AG10803 (cell line): Measurements from ENCODE around the gene CEP97.
"Not testable (repeated sequence)": the region's sequence is repeated elsewhere in the genome, so short reads cannot be mapped to it uniquely, and the experiment has no call there.

Experiments used
- DNase-seq: peaks from one replicate; pipeline ENCODE4 v3.0.0; 2010; ENCODE audit warnings: low read depth
- H3K4me3 ChIP-seq: 2 replicates; pipeline ENCODE4 v1.5.1; 2011; ENCODE audit warnings: mild to moderate bottlenecking, low read length, control low read depth
- TF ChIP-seq, protein P1 (sequence below): conservative IDR thresholded peaks from 2 replicates; pipeline ENCODE4 v1.5.1; 2011; ENCODE audit warnings: mild to moderate bottlenecking, low read length, control low read depth, inconsistent platforms

The CEP97 gene

DNA sequence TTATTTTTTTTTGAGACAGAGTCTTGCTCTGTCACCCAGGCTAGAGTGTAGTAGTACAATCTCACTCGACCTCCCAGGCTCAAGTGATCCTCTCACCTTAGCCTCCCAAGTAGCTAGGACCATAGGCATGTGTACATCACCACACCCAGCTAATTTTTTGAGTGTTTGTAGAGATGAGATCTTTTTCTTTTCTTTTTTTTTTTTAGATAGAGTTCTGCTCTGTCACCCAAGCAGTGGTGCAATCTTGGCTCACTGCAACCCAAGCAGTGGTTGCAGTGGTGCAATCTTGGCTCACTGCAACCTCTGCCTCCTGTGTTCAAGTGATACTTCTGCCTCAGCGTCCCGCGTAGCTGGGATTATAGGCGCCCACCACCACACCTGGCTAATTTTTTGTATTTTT, 5.2 kb downstream of the CEP97 start:
- H3K4me3 ChIP-seq, result no peak overlapping the region
- DNase-seq, result no peak
- TF ChIP-seq, protein P1, sequence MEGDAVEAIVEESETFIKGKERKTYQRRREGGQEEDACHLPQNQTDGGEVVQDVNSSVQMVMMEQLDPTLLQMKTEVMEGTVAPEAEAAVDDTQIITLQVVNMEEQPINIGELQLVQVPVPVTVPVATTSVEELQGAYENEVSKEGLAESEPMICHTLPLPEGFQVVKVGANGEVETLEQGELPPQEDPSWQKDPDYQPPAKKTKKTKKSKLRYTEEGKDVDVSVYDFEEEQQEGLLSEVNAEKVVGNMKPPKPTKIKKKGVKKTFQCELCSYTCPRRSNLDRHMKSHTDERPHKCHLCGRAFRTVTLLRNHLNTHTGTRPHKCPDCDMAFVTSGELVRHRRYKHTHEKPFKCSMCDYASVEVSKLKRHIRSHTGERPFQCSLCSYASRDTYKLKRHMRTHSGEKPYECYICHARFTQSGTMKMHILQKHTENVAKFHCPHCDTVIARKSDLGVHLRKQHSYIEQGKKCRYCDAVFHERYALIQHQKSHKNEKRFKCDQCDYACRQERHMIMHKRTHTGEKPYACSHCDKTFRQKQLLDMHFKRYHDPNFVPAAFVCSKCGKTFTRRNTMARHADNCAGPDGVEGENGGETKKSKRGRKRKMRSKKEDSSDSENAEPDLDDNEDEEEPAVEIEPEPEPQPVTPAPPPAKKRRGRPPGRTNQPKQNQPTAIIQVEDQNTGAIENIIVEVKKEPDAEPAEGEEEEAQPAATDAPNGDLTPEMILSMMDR, result no peak

GRCh38 chr3:101730839-101731238, 6.4 kb downstream of the CEP97 start:
- no peak overlapping the region for H3K4me3 ChIP-seq
- DNase-seq, result no peak
- TF ChIP-seq, protein P1, result no peak

DNA sequence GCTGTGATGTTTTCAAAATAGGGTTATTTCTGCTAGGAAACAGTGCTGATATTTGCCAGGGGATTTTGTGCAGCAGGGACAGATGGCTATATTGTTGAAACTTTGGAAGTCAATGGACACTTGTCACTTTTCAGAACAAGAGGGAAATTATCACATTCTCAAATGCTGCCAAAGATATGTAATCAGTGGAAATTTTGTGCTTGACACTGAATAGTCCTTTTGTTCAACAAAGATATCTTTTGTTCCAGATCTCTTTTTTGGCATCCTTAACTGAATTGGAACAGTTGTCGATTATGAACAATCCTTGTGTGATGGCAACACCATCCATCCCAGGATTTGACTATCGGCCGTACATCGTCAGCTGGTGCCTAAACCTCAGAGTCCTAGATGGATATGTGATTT, 7.8 kb downstream of the CEP97 start:
- no peak for DNase-seq

DNA sequence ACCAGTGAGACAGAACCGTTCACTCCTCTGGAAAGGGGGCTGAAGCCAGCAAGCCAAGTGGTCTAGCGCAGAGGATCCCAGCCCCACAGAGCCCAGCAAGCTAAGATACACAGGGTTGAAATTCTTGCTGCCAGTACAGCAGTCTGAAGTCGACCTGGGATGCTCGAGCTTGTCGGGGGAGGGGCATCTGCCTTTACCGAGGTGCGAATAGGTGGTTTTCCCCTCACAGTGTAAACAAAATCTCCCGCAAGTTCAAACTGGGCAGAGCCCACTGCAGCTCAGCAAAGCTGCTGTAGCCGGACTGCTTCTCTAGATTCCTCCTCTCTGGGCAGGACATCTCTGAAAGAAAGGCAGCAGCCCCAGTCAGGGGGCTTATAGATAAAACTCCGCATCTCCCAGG, 11.4 kb downstream of the CEP97 start:
- H3K4me3 ChIP-seq, result no peak overlapping the region
- TF ChIP-seq, protein P1, result no peak
- no peak for DNase-seq

More for the DNA sequence above, 7.8 kb downstream of the CEP97 start:
- TF ChIP-seq, protein P1, result no peak
- H3K4me3 ChIP-seq, result no peak overlapping the region

DNA sequence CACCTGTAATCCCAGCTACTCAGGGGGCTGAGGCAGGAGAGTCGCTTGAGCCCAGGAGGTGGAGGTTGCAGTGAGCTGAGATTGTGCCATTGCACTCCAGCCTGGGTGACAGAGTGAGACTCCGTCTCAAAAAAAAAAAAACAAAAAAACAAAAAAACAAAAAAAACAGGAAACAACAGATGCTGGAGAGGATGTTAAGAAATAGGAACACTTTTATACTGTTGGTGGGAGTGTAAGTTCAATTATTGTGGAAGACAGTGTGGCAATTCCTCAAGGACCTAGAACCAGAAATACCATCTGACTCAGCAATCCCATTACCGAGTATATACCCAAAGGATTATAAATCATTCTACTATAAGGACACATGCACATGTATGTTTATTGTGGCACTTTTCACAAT, 17.5 kb downstream of the CEP97 start:
- not testable (repeated sequence) for H3K4me3 ChIP-seq, DNase-seq

- TF ChIP-seq, protein P1, result no peak
- DNase-seq, result no peak
- no peak overlapping the region for H3K4me3 ChIP-seq
Observed at GRCh38 chr3:101744811-101745210, 20.4 kb downstream of the CEP97 start.

GRCh38 chr3:101745934-101746333, 21.5 kb downstream of the CEP97 start:
- not testable (repeated sequence) for DNase-seq, H3K4me3 ChIP-seq

DNA sequence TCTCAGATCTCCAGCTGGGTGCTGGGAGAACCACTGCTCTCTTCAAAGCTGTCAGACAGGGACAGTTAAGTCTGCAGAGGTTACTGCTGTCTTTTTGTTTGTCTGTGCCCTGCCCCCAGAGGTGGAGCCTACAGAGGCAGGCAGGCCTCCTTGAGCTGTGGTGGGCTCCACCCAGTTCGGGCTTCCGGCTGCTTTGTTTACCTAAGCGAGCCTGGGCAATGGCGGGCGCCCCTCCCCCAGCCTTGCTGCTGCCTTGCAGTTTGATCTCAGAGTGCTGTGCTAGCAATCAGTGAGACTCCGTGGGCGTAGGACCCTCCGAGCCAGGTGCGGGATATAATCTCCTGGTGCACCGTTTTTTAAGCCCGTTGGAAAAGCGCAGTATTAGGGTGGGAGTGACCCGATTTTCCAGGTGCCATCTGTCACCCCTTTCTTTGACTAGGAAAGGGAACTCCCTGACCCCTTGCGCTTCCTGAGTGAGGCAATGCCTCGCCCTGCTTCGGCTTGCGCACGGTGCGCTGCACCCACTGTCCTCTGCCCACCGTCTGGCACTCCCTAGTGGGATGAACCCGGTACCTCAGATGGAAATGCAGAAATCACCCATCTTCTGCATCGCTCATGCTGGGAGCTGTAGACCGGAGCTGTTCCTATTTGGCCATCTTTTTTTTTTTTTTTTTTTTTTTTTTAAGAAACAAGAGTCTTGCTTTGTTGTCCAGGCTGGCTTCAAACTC, 29.1 kb downstream of the CEP97 start:
- DNase-seq, H3K4me3 ChIP-seq: not testable (repeated sequence)

GRCh38 chr3:101758224-101758623, 33.8 kb downstream of the CEP97 start:
- no peak for DNase-seq
- H3K4me3 ChIP-seq, result no peak overlapping the region
- TF ChIP-seq, protein P1, result no peak
